Fibroblast of villous mesenchyme (primary cell): Measurements from ENCODE around the gene OSM. TPM values are rescaled to one million over a fixed set of nuclear protein-coding genes. Genes with fewer than 3 reads are reported as not detected.
"Not testable (repeated sequence)": the region's sequence is repeated elsewhere in the genome, so short reads cannot be mapped to it uniquely, and the experiment has no call there.

Source experiments
- DNase-seq: peaks from one replicate; pipeline ENCODE4 v3.0.0-alpha.2; 2010; ENCODE audit warnings: low read depth
- H3K4me3 ChIP-seq: 2 replicates; pipeline ENCODE4 v1.5.1; 2011; ENCODE audit warnings: low read depth, mild to moderate bottlenecking, low read length
- CTCF ChIP-seq: IDR thresholded peaks from 2 replicates; pipeline ENCODE4 v1.5.1; 2012; ENCODE audit warnings: low read depth, mild to moderate bottlenecking, low read length; ENCODE audit not compliant: insufficient read depth
- total RNA-seq: library from RNA; depleted of rRNA; stranded (reverse); fragments of >200 nt; gene quantifications from 2 replicates; pipeline ENCODE4 v1.2.3, GENCODE V29; 2012

The OSM gene
- total RNA-seq, 1 donor = 0.43 TPM

DNA sequence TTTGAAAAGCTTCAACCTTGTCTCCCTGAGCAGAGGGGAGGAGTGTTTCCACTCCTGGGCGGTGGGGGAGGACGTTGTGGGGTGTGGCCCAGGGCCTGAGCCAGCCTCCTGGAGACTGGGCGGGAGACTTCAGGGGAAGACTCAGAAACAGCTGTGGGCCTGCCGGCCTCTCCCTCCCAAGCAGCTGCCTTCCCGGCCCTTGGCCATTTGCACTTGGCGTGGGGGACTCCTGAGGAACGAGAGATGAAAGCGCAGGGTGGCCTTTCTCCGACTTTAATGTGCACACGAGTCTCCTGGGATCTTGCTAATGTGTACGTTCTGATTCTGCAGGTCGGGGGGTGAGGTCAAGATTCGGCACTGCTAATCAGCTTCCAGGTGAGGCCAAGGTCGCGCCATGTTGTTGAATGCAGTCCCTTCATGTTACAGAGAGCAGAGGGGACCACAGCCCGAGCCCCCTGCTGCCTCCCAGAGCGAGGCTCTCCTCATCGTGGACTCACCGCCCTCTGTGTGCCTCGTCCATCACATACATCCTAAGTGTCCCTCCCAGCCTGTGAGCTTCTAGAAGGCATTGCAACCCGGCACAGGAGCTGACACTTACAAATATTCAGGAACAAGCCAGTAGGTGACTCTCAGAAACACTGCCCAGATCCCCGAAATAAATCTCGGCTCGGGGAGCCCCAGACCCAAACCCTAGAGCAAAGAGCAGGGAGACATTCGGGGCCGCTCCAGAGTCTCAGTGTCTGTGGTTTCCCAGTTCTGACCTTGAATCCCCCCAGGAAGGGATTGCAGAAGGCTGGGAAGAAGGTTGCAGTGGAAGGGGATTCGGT is 27.8 kb downstream of the OSM start:
- DNase-seq = peak; percentile 88
- H3K4me3 ChIP-seq = no peak overlapping the region
- TF ChIP-seq CTCF = no peak

DNA sequence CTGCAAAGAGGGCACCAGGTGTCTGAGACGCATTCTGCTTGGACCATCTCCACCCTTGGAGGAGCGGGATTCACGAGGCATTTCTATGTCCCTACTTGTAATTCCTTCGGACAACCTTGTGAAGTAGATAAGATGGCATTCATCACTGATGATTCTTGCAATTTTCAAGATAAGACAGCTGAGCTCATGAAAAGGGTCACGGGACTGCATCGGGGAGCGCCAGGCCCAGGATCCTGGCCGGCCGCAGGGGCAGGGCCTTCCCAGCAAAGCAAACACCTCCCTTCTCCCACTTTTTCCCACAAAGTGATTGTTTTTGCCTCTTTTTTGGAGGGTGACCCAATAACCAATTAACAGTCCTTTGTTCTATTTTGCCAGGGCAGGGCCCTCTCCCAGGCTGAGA is 28.5 kb downstream of the OSM start:
- TF ChIP-seq CTCF = no peak
- H3K4me3 ChIP-seq = no peak overlapping the region
- DNase-seq = peak; percentile 88

DNA sequence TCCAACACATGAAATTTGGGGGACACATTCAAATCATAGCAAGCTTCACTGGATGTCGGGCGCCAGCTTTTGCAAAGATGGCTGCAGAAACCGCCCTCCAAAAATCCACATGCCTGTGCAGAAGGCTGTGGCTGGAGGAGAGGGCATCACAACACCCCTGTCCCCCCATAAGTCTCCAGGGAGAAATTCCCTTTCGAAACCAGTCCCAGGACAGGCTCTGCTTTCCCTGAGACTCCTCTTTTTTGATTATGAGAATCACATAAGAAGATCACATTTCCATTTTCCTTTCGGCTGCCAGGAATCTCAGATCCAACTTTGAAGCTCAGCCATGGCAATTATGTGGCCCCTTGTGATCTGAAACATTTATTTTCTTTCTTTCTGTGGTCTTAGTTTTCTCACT is 29.8 kb downstream of the OSM start:
- TF ChIP-seq CTCF = no peak
- DNase-seq = no peak
- H3K4me3 ChIP-seq = no peak overlapping the region

DNA sequence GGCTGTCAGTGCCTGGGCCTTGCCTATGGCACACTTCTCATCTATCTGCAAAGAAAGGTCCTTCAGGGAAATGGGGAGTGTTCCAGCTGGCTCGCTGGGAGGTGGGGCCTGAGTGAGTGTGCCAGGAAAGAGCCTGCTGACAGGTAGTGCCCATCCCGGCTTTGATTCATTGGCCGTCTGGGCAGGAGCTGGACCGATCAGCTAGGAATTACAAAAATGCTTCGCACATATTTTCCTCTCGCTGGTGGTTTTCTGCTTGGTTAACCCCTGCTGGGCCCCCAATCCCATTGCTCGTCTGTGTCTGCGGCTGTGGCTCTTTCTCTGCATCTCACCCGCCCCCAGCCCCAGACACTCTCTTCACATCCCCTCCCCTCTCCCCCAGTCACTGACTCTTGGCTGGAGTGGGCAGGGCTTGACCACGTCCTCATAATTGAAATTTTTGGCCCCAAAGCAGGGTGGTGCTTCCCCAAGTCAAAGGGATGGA is 30.9 kb downstream of the OSM start:
- H3K4me3 ChIP-seq = no peak overlapping the region
- TF ChIP-seq CTCF = no peak
- peak; percentile 85 for DNase-seq

- no peak overlapping the region for H3K4me3 ChIP-seq
- TF ChIP-seq CTCF = no peak
- DNase-seq = peak; percentile 98
Observed at GRCh38 chr22:30234786-30235470, 31.7 kb downstream of the OSM start.

- not testable (repeated sequence) for DNase-seq, H3K4me3 ChIP-seq
Observed at GRCh38 chr22:30234325-30234724, 32.3 kb downstream of the OSM start.

DNA sequence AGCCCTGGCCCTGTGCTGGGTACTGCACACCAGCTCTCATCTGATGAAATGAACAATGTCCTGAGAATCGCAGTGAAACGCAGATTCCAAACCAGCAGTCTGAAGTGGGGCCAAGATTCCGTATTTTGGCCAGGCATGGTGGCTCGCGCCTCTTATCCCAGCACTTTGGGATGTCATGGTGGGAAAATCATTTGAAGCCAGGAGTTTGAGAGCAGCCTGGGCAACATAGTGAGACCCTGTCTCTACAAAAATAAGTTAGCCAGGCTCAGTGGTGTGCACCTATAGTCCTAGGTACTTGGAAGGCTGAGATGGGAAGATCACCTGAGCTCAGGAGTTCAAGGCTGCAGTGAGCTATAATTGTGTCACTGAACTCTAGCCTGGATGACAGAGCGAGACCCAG is 33.1 kb downstream of the OSM start:
- no peak for TF ChIP-seq CTCF
- DNase-seq = no peak
- no peak overlapping the region for H3K4me3 ChIP-seq
